ENCODE measurements around the gene CDH8. TPM values are rescaled to one million over a fixed set of nuclear protein-coding genes. Genes with fewer than 3 reads are reported as not detected.

The CDH8 gene
- total and polyA plus RNA-seq, 2 donors (not counting 3 experiments of a cell fraction or from before 2014, with no cell fraction given) = not detected

DNA sequence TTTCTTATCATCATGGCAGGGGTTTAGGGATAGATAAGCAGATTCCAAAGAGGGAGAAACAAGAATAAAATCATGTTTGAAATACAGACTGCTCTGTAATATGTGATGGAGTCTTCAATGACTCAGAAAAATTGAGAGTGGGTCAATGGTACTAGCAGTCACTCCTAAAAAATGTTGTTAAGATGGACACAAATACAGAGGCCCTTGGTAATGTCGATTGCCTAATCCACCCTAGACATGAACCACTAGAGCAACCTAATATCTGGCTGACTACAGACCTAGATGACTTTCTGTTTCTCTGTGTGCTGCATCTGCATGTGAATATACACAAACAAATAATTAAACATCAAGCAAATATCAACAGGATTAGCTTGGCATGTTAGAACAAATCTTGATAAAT lies 135.8 kb downstream of the CDH8 start:
- DNase-seq (ENCODE audit: low read depth, low spot score) (no peak), FAIRE-seq (no peak)
- dilution Hi-C loops (cut with MboI; ENCODE audit: extremely low pct_ligation_motif_present, low sequenced_read_pairs) = no loop called here
- Histone ChIP-seq H3K36me3 (ENCODE audit: control insufficient read depth in 2 of 2, extremely low read depth in 1 of 2, insufficient read depth in 2 of 2, low read length in 2 of 2) (no peaks in the 10 kb centered on the region), H3K9me1 (replicated peaks; ENCODE audit: control insufficient read depth, extremely low read depth, insufficient read depth, low read length) (no peaks in the 10 kb centered on the region), H3K9ac (replicated peaks; ENCODE audit: extremely low read depth, insufficient read depth, low read length) (no peak overlapping the region), H3K4me3 (replicated peaks in 1 of 3; ENCODE audit: insufficient read depth in 1 of 3, low read depth in 1 of 3, low read length in 3 of 3) (no peak overlapping the region), H3K79me2 (ENCODE audit: control insufficient read depth, insufficient read depth, low read length) (no peaks in the 10 kb centered on the region), H2AFZ (ENCODE audit: low read depth, low read length) (no peak overlapping the region), H3K4me1 (ENCODE audit: control insufficient read depth, extremely low read depth, insufficient read depth, low read length) (no peaks in the 10 kb centered on the region), H3K4me2 (ENCODE audit: insufficient read depth, low read length) (no peak overlapping the region), H3K27me3 (ENCODE audit: control insufficient read depth in 2 of 2, insufficient read depth in 2 of 2, low read length in 2 of 2) (no peaks in the 10 kb centered on the region), H3K9me3 (replicated peaks; ENCODE audit: control insufficient read depth, insufficient read depth, low read length) (no peaks in the 10 kb centered on the region), H4K20me1 (replicated peaks; ENCODE audit: control insufficient read depth, extremely low read depth, insufficient read depth, low read length) (no peaks in the 10 kb centered on the region), H3K27ac (ENCODE audit: insufficient read depth, low read depth, low read length) (no peak overlapping the region)
- intact Hi-C loops (cut with micrococcal nuclease) = no loop called here
- ChIA-PET CTCF (no interaction called here), POLR2A (no interaction called here)
- no peak for TF ChIP-seq POLR2A (IDR thresholded peaks at IDR 0.05; ENCODE audit: low read depth, low read length)
- TF ChIP-seq, protein P1, sequence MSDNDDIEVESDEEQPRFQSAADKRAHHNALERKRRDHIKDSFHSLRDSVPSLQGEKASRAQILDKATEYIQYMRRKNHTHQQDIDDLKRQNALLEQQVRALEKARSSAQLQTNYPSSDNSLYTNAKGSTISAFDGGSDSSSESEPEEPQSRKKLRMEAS (IDR thresholded peaks at IDR 0.05; ENCODE audit: insufficient read depth, insufficient read length) = no peak
- no peak for TF ChIP-seq EZH2 (IDR thresholded peaks at IDR 0.05; ENCODE audit: borderline replicate concordance, low read depth, low read length, severe bottlenecking)
- TF ChIP-seq FOS (IDR thresholded peaks at IDR 0.05; ENCODE audit: borderline replicate concordance, insufficient read depth, low read length) = no peak
- no peak for TF ChIP-seq JUN (IDR thresholded peaks at IDR 0.05; ENCODE audit: borderline replicate concordance, insufficient read depth, insufficient read length, low read depth)
- TF ChIP-seq MYC (IDR thresholded peaks at IDR 0.05; ENCODE audit: low read depth, low read length) = no peak
- TF ChIP-seq POLR2AphosphoS5 (IDR thresholded peaks at IDR 0.05; ENCODE audit: insufficient read depth, low read depth, low read length) = no peak
- no peak for TF ChIP-seq GATA2 (IDR thresholded peaks at IDR 0.05; ENCODE audit: insufficient read depth, insufficient read length, low read depth, low read length)
- TF ChIP-seq, protein P2, sequence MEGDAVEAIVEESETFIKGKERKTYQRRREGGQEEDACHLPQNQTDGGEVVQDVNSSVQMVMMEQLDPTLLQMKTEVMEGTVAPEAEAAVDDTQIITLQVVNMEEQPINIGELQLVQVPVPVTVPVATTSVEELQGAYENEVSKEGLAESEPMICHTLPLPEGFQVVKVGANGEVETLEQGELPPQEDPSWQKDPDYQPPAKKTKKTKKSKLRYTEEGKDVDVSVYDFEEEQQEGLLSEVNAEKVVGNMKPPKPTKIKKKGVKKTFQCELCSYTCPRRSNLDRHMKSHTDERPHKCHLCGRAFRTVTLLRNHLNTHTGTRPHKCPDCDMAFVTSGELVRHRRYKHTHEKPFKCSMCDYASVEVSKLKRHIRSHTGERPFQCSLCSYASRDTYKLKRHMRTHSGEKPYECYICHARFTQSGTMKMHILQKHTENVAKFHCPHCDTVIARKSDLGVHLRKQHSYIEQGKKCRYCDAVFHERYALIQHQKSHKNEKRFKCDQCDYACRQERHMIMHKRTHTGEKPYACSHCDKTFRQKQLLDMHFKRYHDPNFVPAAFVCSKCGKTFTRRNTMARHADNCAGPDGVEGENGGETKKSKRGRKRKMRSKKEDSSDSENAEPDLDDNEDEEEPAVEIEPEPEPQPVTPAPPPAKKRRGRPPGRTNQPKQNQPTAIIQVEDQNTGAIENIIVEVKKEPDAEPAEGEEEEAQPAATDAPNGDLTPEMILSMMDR (IDR thresholded peaks at IDR 0.05; ENCODE audit: extremely low read depth in 1 of 2, insufficient read depth in 1 of 2, low read depth in 1 of 2, low read length in 2 of 2) = no peak
- no TSS peak for BruUV-seq (replicated peaks)
